ENCODE measurements around the gene SLX9. TPM values are rescaled to one million over a fixed set of nuclear protein-coding genes. Genes with fewer than 3 reads are reported as not detected.

SLX9 gene
- total RNA-seq, 1 donor from 2014 or later: 72.6 TPM

Other genes starting within 250 kb of the SLX9 start
- gene KRTAP10-12, start 242.9 kb upstream of the SLX9 start, total RNA-seq: not detected in 2 replicates
- not detected in 2 replicates for gene TSPEAR, start 228.5 kb upstream of the SLX9 start, total RNA-seq
- 118 and 119 TPM in 2 replicates for gene UBE2G2, start 138.2 kb upstream of the SLX9 start, total RNA-seq
- 86.1 and 87.0 TPM in 2 replicates for gene SUMO3, start 122.0 kb upstream of the SLX9 start, total RNA-seq
- gene PTTG1IP, start 66.3 kb upstream of the SLX9 start, total RNA-seq: 48.1 and 48.3 TPM in 2 replicates
- gene ITGB2, start 19.1 kb upstream of the SLX9 start, total RNA-seq: 210 and 212 TPM in 2 replicates
- 25.8 and 29.5 TPM in 2 replicates for gene ADARB1, start 134.6 kb downstream of the SLX9 start, total RNA-seq